ENCODE measurements around the gene FOCAD. TPM values are rescaled to one million over a fixed set of nuclear protein-coding genes. Genes with fewer than 3 reads are reported as not detected.

FOCAD gene
- total RNA-seq, 1 donor from 2014 or later = 146 TPM

GRCh38 chr9:20728493-20729220 is 44.6 kb downstream of the FOCAD start:
- peaks cover 15% of the 10 kb centered on the region for H3K4me1 Mint-ChIP-seq
- Histone ChIP-seq H3K27me3 (no peaks in the 10 kb centered on the region), H3K4me1 (peaks cover 8% of the 10 kb centered on the region), H3K9me3 (ENCODE audit: low read depth) (no peaks in the 10 kb centered on the region), H3K4me3 (no peak overlapping the region), H3K27ac (no peak overlapping the region), H3K79me2 (ENCODE audit: low read depth) (no peaks in the 10 kb centered on the region), H2AFZ (replicated peaks) (no peak overlapping the region), H3F3A (ENCODE audit: low read depth) (no peaks in the 10 kb centered on the region), H3K36me3 (peaks cover 7% of the 10 kb centered on the region), H3K4me2 (no peak overlapping the region), H3K9ac (no peak overlapping the region), H4K20me1 (ENCODE audit: low read depth) (peaks cover 6% of the 10 kb centered on the region)
- DNase-seq (ENCODE audit: low spot score) = no peak
- no peaks in the 10 kb centered on the region for H3K9me3 Mint-ChIP-seq
- no peak overlapping the region for H3K27ac Mint-ChIP-seq
- no peak for TF ChIP-seq EZH2 (IDR thresholded peaks at IDR 0.05)
- TF ChIP-seq CTCF (IDR thresholded peaks at IDR 0.05) = no peak
- TF ChIP-seq EZH2phosphoT487 (IDR thresholded peaks at IDR 0.05) = no peak
- peaks cover 10% of the 10 kb centered on the region for H3K36me3 Mint-ChIP-seq
- peaks cover 2% of the 10 kb centered on the region for H3K27me3 Mint-ChIP-seq (ENCODE audit: insufficient read depth, low read depth)
- H3K4me3 Mint-ChIP-seq = no peak overlapping the region

GRCh38 chr9:20729523-20729922 is 45.5 kb downstream of the FOCAD start:
- H3K27me3 ChIP-seq = no peaks in the 10 kb centered on the region
- H3K79me2 ChIP-seq (ENCODE audit: low read depth) = no peaks in the 10 kb centered on the region
- H4K20me1 ChIP-seq (ENCODE audit: low read depth) = peaks cover 6% of the 10 kb centered on the region
- DNase-seq (ENCODE audit: low spot score) = no peak
- Mint-ChIP-seq H3K4me3 (no peak overlapping the region), H3K27ac (no peak overlapping the region), H3K9me3 (no peaks in the 10 kb centered on the region), H3K27me3 (ENCODE audit: insufficient read depth, low read depth) (peaks cover 2% of the 10 kb centered on the region), H3K4me1 (peaks cover 15% of the 10 kb centered on the region), H3K36me3 (peaks cover 7% of the 10 kb centered on the region)
- peaks cover 8% of the 10 kb centered on the region for H3K4me1 ChIP-seq
- H2AFZ ChIP-seq (replicated peaks) = no peak overlapping the region
- H3K9me3 ChIP-seq (ENCODE audit: low read depth) = no peaks in the 10 kb centered on the region
- no peak overlapping the region for H3K4me2 ChIP-seq
- no peak for TF ChIP-seq EZH2phosphoT487 (IDR thresholded peaks at IDR 0.05)
- no peak for TF ChIP-seq CTCF (IDR thresholded peaks at IDR 0.05)
- no peak for TF ChIP-seq EZH2 (IDR thresholded peaks at IDR 0.05)
- H3K27ac ChIP-seq = no peak overlapping the region
- no peak overlapping the region for H3K4me3 ChIP-seq
- peaks cover 7% of the 10 kb centered on the region for H3K36me3 ChIP-seq
- no peaks in the 10 kb centered on the region for H3F3A ChIP-seq (ENCODE audit: low read depth)
- H3K9ac ChIP-seq = no peak overlapping the region

- DNase-seq (ENCODE audit: low spot score) = no peak
- Histone ChIP-seq H3K4me1 (no peaks in the 10 kb centered on the region), H3K36me3 (no peaks in the 10 kb centered on the region), H4K20me1 (ENCODE audit: low read depth) (no peaks in the 10 kb centered on the region), H3K27ac (no peak overlapping the region), H3F3A (ENCODE audit: low read depth) (no peaks in the 10 kb centered on the region), H3K4me2 (no peak overlapping the region), H3K9ac (no peak overlapping the region), H3K4me3 (no peak overlapping the region), H2AFZ (replicated peaks) (no peak overlapping the region), H3K9me3 (ENCODE audit: low read depth) (no peaks in the 10 kb centered on the region), H3K27me3 (no peaks in the 10 kb centered on the region), H3K79me2 (ENCODE audit: low read depth) (no peaks in the 10 kb centered on the region)
- peaks cover 9% of the 10 kb centered on the region for H3K36me3 Mint-ChIP-seq
- H3K27me3 Mint-ChIP-seq (ENCODE audit: insufficient read depth, low read depth) = peaks cover 2% of the 10 kb centered on the region
- no peak overlapping the region for H3K4me3 Mint-ChIP-seq
- TF ChIP-seq EZH2phosphoT487 (IDR thresholded peaks at IDR 0.05) (no peak), EZH2 (IDR thresholded peaks at IDR 0.05) (no peak), CTCF (IDR thresholded peaks at IDR 0.05) (no peak)
- H3K27ac Mint-ChIP-seq = no peak overlapping the region
- H3K4me1 Mint-ChIP-seq = no peaks in the 10 kb centered on the region
- H3K9me3 Mint-ChIP-seq = no peaks in the 10 kb centered on the region
These were observed 48.1 kb downstream of the FOCAD start for GRCh38 chr9:20732118-20732517.

Measured in neural progenitor cell (in vitro differentiated cells).